Raji (cell line): ENCODE measurements around the gene IQCK.

Experiments used
- POLR2A ChIP-seq: IDR thresholded peaks from 2 replicates; pipeline ENCODE4 v1.6.1; 2011; ENCODE audit warnings: low read depth, low read length, control low read depth; ENCODE audit not compliant: insufficient read depth

The IQCK gene

DNA sequence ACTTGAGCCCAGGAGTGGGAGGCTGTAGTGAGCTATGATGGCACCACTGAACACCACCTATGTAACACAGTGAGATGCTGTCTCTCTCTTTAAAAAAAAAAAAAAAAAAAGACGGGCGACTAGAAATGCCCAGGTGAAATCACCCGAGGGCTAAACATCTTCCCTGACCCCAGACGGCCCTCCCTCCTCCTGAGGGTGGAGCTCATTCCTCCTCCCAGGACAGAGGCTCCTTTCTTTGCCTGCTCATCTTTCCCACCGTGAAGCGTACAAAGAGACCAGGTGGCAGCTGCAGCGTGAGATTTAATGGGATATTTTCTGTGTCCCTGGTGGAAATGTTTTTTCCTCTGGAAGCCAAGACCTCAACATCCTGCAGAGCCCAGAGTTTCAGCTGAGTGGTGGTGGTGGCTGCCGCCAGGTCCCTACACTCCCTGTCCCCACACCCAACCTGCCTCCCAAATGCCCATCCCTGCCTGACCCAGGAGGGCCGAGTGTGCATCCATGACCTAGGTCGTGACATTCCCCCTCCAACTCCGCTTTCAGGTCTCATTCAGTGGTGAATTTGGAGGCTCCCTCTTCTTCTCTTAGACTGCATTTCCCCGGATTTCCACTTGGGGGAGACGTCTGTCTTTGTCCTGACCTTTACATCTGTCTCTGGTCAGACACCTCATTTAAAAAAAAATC is 181.0 kb downstream of the IQCK start:
- TF ChIP-seq POLR2A, result no peak

DNA sequence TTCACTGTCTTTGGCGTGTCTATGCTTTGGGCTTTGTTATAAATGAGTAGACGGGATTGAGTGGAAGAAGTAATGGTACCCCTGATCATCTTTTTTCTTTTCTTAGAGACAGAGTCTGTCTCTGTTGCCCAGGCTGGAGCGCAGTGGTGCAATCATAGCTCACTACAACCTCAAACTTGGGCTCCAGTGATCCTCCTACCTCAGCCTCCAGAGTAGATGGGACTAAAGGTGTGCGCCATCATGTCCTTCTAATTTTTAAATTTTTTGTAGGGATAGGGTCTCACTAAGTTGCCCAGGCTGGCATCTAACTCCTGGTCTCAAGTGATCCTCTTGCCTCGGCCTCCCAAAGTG is 181.5 kb downstream of the IQCK start:
- no peak for TF ChIP-seq POLR2A

DNA sequence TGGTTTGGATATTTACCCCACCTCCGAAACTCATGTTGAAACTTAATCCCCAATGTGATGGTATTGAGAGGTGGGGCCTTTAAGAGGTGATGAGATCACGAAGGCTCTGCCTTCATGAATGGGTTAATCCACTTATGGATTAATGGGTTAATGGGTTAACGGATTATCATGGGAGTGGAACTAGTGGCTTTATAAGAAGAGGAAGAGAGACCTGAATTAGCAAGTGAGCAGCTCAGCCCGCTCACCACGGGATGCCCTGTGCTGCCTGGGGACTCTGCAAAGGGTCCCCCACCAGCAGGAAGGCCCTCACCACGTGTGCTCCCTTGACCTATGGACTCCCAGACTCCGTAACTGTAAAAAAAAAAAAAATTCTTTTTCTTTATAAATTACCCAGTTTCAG is 183.1 kb downstream of the IQCK start:
- no peak for TF ChIP-seq POLR2A

DNA sequence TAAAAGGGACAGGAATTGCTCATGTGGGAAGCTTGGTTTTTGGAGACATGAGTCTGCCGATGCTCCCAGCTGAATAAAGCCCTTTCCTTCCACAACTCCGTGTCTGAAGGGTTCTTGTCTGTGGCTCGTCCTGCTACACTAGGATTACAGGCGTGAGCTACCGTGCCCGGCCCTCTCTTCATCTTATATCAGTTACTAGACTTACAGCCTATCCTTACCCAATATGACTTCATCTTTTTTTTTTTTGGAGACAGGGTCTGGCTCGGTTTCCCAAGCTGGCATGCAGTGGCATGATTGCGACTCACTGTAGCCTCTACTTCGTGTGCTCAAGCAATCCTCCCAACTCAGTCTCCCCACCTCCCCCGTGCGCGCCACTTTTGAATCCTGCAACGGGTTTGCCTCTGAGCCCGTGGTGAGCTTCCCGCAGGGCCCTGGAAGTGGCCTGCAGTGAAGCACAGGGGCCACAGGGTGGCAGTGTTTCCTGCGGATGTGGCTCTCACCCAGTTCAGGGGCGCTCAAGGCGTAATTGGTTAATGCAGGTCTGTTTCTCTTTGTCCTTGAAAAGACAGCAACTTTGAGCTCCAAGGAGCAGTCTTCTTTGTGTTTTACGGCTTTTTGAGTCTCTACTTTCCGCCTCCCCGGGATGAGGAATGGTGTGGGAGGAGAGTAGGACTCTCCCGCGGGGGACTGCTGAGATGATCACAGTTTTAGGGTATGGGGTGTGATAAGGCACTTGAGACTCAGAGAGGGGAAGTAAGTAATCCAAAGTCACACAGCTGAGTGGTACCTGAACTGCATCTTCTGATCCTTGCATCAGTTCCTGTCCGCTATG is 189.3 kb downstream of the IQCK start:
- no peak for TF ChIP-seq POLR2A
